HepG2 (cell line): Measurements from ENCODE around the gene CTNNA1. TPM values are rescaled to one million over a fixed set of nuclear protein-coding genes. Genes with fewer than 3 reads are reported as not detected.

ENCODE experiments used
- AKAP8 ChIP-seq: sonication (generic); formaldehyde crosslinking; IDR thresholded peaks from 2 replicates; pipeline ENCODE4 v1.5.1; 2020; ENCODE audit warnings: mild to moderate bottlenecking, missing genetic modification reagents
- NR1H2 ChIP-seq: sonication (generic); formaldehyde crosslinking; IDR thresholded peaks from 2 replicates; pipeline ENCODE4 v1.8.1; 2022; ENCODE audit warnings: low read depth, missing genetic modification reagents, borderline replicate concordance
- ONECUT2 ChIP-seq: sonication (generic); formaldehyde crosslinking; IDR thresholded peaks from 2 replicates; pipeline ENCODE4 v1.4.0; 2020; ENCODE audit warnings: missing genetic modification reagents
- RFX1 ChIP-seq: fragments of 450-650 bp; IDR thresholded peaks from 2 replicates; pipeline ENCODE4 v1.6.1; 2017
- ZBTB1 ChIP-seq: sonication (generic); formaldehyde crosslinking; IDR thresholded peaks from 2 replicates; pipeline ENCODE4 v1.4.0; 2020; ENCODE audit warnings: missing genetic modification reagents, borderline replicate concordance
- ZFP36 ChIP-seq: fragments of 150-350 bp; IDR thresholded peaks from 2 replicates; pipeline ENCODE4 v1.6.1; 2018; ENCODE audit warnings: borderline replicate concordance, low read length, low read depth; ENCODE audit not compliant: partially characterized antibody
- ZNF552 ChIP-seq: sonication (generic); formaldehyde crosslinking; IDR thresholded peaks from 2 replicates; pipeline ENCODE4 v1.9.0; 2022; ENCODE audit warnings: missing genetic modification reagents, mild to moderate bottlenecking, borderline replicate concordance
- ZNF556 ChIP-seq: sonication (generic); formaldehyde crosslinking; IDR thresholded peaks from 2 replicates; pipeline ENCODE4 v1.4.0; 2020; ENCODE audit warnings: mild to moderate bottlenecking, missing genetic modification reagents, borderline replicate concordance
- ZNF644 ChIP-seq: IDR thresholded peaks from 2 replicates; pipeline ENCODE4 v1.6.1; 2016; ENCODE audit warnings: low read depth
- polyA plus RNA-seq, 8 experiments: library from polyadenylated mRNA; depleted of rRNA in 3 of 8; stranded (reverse) in 7 of 8; unstranded in 1 of 8; fragments of >200 nt; fragmentation: Illumina TruSeq in 4 of 8; extraction: Trizol in 4 of 8; gene quantifications; 2 replicates each; pipeline versions ENCODE4 v1.2.1 to v1.2.3, GENCODE V29; 2011 to 2016; ENCODE audit warnings: low read depth in 4 of 8, missing spikeins in 1 of 8, mixed read lengths in 1 of 8; ENCODE audit not compliant: insufficient read depth in 1 of 8
- total RNA-seq, 5 experiments: library from RNA; depleted of rRNA; stranded (reverse); fragments of >200 nt; fragmentation: Illumina TruSeq; extraction: Trizol; gene quantifications; 2 replicates each; pipeline ENCODE4 v1.2.3, GENCODE V29; 2016; ENCODE audit warnings: low read depth in 1 of 5
- TF ChIP-seq, protein P1 (sequence below): sonication (generic); formaldehyde crosslinking; IDR thresholded peaks from 2 replicates; pipeline ENCODE4 v1.5.1; 2020; ENCODE audit warnings: missing genetic modification reagents, mild to moderate bottlenecking, borderline replicate concordance
- TF ChIP-seq, protein P2 (sequence below): sonication (generic); formaldehyde crosslinking; IDR thresholded peaks from 2 replicates; pipeline ENCODE4 v1.8.0; 2022; ENCODE audit warnings: mild to moderate bottlenecking, missing genetic modification reagents, borderline replicate concordance
- TF ChIP-seq, protein P3 (sequence below): IDR thresholded peaks from 2 replicates; pipeline ENCODE4 v1.6.1; 2016
- TF ChIP-seq, protein P4 (sequence below): sonication (generic); formaldehyde crosslinking; IDR thresholded peaks from 2 replicates; pipeline ENCODE4 v1.8.1; 2023; ENCODE audit warnings: mild to moderate bottlenecking, moderate library complexity, missing genetic modification reagents

The CTNNA1 gene
- total and polyA plus RNA-seq, 2 of the 13 experiments (the other 11 are each of a cell fraction or from before 2014, with no cell fraction given), result 66.8 to 162 TPM

DNA sequence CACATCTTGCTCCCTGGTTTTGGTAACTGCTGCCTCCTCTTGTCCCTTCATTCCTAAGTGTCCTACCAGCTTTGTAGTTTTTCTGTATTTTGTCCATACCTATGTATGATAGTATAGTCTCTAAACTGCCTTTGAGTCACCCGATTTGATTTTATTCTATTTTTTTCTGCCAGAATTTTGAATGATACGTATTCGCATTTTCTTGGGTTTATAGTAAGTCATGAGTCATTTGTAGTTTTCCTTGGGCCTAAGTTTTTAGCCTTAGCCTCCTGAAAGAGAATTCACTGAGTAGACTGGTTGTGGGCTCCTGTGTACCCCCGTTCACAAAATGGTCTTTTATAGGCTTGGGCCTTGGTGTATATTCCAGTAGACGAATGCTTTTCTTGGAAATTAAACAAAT, 62.3 kb downstream of the CTNNA1 start (continued):
- TF ChIP-seq, protein P1, sequence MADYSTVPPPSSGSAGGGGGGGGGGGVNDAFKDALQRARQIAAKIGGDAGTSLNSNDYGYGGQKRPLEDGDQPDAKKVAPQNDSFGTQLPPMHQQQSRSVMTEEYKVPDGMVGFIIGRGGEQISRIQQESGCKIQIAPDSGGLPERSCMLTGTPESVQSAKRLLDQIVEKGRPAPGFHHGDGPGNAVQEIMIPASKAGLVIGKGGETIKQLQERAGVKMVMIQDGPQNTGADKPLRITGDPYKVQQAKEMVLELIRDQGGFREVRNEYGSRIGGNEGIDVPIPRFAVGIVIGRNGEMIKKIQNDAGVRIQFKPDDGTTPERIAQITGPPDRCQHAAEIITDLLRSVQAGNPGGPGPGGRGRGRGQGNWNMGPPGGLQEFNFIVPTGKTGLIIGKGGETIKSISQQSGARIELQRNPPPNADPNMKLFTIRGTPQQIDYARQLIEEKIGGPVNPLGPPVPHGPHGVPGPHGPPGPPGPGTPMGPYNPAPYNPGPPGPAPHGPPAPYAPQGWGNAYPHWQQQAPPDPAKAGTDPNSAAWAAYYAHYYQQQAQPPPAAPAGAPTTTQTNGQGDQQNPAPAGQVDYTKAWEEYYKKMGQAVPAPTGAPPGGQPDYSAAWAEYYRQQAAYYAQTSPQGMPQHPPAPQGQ (CRISPR knock-in tag), result no peak
- TF ChIP-seq ONECUT2 (no peak), ZFP36 (no peak), AKAP8 (no peak), ZNF556 (CRISPR knock-in tag) (no peak), ZBTB1 (CRISPR knock-in tag) (no peak), ZNF644 (no peak), NR1H2 (CRISPR knock-in tag) (no peak), ZNF552 (CRISPR knock-in tag) (no peak), RFX1 (no peak)
- TF ChIP-seq, protein P2, sequence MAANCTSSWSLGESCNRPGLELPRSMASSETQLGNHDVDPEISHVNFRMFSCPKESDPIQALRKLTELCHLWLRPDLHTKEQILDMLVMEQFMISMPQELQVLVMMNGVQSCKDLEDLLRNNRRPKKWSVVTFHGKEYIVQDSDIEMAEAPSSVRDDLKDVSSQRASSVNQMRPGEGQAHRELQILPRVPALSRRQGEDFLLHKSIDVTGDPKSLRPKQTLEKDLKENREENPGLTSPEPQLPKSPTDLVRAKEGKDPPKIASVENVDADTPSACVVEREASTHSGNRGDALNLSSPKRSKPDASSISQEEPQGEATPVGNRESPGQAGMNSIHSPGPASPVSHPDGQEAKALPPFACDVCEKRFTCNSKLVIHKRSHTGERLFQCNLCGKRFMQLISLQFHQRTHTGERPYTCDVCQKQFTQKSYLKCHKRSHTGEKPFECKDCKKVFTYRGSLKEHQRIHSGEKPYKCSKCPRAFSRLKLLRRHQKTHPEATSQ (CRISPR knock-in tag), result no peak
- TF ChIP-seq, protein P3, sequence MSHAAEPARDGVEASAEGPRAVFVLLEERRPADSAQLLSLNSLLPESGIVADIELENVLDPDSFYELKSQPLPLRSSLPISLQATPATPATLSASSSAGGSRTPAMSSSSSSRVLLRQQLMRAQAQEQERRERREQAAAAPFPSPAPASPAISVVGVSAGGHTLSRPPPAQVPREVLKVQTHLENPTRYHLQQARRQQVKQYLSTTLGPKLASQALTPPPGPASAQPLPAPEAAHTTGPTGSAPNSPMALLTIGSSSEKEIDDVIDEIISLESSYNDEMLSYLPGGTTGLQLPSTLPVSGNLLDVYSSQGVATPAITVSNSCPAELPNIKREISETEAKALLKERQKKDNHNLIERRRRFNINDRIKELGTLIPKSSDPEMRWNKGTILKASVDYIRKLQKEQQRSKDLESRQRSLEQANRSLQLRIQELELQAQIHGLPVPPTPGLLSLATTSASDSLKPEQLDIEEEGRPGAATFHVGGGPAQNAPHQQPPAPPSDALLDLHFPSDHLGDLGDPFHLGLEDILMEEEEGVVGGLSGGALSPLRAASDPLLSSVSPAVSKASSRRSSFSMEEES (CRISPR knock-in tag), result no peak
- TF ChIP-seq, protein P4, sequence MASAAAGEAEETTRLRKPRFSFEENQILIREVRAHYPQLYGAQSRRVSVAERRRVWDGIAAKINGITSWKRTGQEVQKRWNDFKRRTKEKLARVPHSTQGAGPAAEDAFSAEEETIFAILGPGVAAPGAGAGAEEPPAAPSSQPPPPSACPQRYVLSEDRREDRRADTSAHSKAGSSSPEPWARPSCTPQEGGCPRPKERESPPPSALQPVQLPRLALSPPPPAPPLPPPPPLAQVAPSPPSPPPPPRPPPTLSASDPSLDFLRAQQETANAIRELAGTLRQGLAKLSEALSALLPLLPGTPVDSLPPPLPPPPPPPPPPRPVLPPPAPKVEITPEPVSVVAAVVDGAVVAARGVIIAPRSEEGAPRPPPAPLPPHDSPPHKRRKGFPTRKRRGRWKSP, result no peak
